Measurements from ENCODE around the gene PDHX. TPM values are rescaled to one million over a fixed set of nuclear protein-coding genes. Genes with fewer than 3 reads are reported as not detected.

The PDHX gene
- total RNA-seq, 1 experiment from 2014 or later: 85.4 TPM

DNA sequence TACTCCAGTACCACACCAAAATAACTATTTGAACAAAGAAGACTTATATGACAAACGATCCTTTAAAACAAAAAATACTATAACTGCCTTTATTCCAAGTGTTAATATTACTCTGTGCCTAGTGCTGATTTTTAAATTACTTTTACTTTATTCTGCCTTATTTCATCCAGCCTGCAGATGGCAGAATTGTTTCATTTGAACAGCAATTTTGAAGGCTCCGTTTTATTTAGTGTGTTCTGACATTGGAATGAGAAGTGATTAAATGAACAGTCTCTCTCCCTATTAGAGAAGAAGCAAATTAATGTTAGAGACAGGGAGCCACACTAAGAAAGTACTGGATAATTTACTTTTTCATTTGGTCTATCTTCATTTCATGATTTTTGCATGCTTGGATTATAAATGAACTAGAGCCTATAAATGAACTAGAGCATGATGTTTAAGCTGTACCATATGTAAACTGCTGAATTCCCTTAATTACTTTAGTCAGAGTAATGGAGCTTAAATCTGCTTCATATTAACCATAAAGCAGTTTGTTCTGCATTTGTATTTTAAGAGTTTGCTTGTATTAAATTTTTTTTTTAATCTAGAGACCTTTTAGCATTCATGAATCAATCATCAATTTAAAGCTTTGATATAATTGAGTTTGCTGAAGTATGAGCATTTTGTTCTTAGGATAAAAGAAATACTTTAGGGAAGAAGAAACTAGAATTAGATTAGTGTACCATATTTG, 9.8 kb downstream of the PDHX start:
- Mint-ChIP-seq H3K27ac (ENCODE audit: unreplicated experiment) (no peak overlapping the region), H3K4me3 (ENCODE audit: unreplicated experiment) (no peak overlapping the region), H3K36me3 (ENCODE audit: insufficient read depth, unreplicated experiment) (peaks cover 2% of the 10 kb centered on the region), H3K9me3 (ENCODE audit: unreplicated experiment) (no peaks in the 10 kb centered on the region), H3K27me3 (ENCODE audit: insufficient read depth, unreplicated experiment) (no peaks in the 10 kb centered on the region), H3K4me1 (ENCODE audit: low read depth, unreplicated experiment) (peaks cover 41% of the 10 kb centered on the region)
- intact Hi-C loops (cut with micrococcal nuclease; ENCODE audit: unreplicated experiment): loop anchor here (1.0 to 5.0 kb wide), 5 partner anchors 211 to 561 kb away; partner anchors contain the start of gene CD44
- DNase-seq: peak in 1 of 2 experiments; percentile 47
- Histone ChIP-seq H3K27me3 (replicated peaks; ENCODE audit: control insufficient read depth, insufficient read depth, low read length) (no peaks in the 10 kb centered on the region), H3K4me3 (ENCODE audit: low read depth, low read length) (no peak overlapping the region), H3K4me1 (peaks cover 50% of the 10 kb centered on the region), H3K36me3 (ENCODE audit: control insufficient read depth, insufficient read depth, low read length) (no peaks in the 10 kb centered on the region), H3K9me3 (no peaks in the 10 kb centered on the region)
- BruUV-seq (replicated peaks): no TSS peak
- ChIA-PET CTCF (interaction anchor here (0.6 to 1.8 kb wide), 3 partner anchors 189 to 466 kb away, joined by 3 to 6 read pairs (median 5); no protein-coding TSS in a partner anchor), POLR2A (no interaction called here)
- TF ChIP-seq, protein P1, sequence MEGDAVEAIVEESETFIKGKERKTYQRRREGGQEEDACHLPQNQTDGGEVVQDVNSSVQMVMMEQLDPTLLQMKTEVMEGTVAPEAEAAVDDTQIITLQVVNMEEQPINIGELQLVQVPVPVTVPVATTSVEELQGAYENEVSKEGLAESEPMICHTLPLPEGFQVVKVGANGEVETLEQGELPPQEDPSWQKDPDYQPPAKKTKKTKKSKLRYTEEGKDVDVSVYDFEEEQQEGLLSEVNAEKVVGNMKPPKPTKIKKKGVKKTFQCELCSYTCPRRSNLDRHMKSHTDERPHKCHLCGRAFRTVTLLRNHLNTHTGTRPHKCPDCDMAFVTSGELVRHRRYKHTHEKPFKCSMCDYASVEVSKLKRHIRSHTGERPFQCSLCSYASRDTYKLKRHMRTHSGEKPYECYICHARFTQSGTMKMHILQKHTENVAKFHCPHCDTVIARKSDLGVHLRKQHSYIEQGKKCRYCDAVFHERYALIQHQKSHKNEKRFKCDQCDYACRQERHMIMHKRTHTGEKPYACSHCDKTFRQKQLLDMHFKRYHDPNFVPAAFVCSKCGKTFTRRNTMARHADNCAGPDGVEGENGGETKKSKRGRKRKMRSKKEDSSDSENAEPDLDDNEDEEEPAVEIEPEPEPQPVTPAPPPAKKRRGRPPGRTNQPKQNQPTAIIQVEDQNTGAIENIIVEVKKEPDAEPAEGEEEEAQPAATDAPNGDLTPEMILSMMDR (IDR thresholded peaks at IDR 0.05; ENCODE audit: insufficient read depth in 1 of 2, low read depth in 1 of 2, low read length in 1 of 2, severe bottlenecking in 1 of 2, unreplicated experiment in 1 of 2): peak; percentile 51 to 73

DNA sequence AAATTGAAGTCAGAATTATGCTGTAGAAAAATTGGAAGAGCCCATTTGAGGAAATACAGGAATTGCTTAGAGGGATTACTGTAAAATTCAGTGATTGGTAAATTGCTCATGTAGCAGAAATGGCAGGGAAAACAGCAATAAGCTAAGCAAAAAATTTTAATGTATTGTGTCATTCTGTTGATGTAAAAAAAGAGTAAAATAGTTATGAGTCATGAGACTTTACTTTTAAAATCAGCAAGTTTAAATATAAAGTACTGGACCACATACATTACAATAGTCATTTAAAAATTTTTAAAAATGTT, 10.4 kb downstream of the PDHX start:
- BruUV-seq (replicated peaks): no TSS peak
- Histone ChIP-seq H3K36me3 (ENCODE audit: control insufficient read depth, insufficient read depth, low read length) (no peaks in the 10 kb centered on the region), H3K4me1 (peaks cover 50% of the 10 kb centered on the region), H3K9me3 (no peaks in the 10 kb centered on the region), H3K4me3 (ENCODE audit: low read depth, low read length) (no peak overlapping the region), H3K27me3 (replicated peaks; ENCODE audit: control insufficient read depth, insufficient read depth, low read length) (no peaks in the 10 kb centered on the region)
- intact Hi-C loops (cut with micrococcal nuclease; ENCODE audit: unreplicated experiment): loop anchor here (1.0 to 5.0 kb wide), 5 partner anchors 211 to 561 kb away; partner anchors contain the start of gene CD44
- TF ChIP-seq, protein P1 (IDR thresholded peaks at IDR 0.05; ENCODE audit: insufficient read depth in 1 of 2, low read depth in 1 of 2, low read length in 1 of 2, severe bottlenecking in 1 of 2, unreplicated experiment in 1 of 2): no peak
- Mint-ChIP-seq H3K36me3 (ENCODE audit: insufficient read depth, unreplicated experiment) (no peaks in the 10 kb centered on the region), H3K4me3 (ENCODE audit: unreplicated experiment) (no peak overlapping the region), H3K27me3 (ENCODE audit: insufficient read depth, unreplicated experiment) (no peaks in the 10 kb centered on the region), H3K9me3 (ENCODE audit: unreplicated experiment) (no peaks in the 10 kb centered on the region), H3K27ac (ENCODE audit: unreplicated experiment) (no peak overlapping the region), H3K4me1 (ENCODE audit: low read depth, unreplicated experiment) (peaks cover 41% of the 10 kb centered on the region)
- DNase-seq: no peak
- ChIA-PET POLR2A (no interaction called here), CTCF (interaction anchor here (0.6 to 1.8 kb wide), 3 partner anchors 188 to 465 kb away, joined by 3 to 6 read pairs (median 5); no protein-coding TSS in a partner anchor)

DNA sequence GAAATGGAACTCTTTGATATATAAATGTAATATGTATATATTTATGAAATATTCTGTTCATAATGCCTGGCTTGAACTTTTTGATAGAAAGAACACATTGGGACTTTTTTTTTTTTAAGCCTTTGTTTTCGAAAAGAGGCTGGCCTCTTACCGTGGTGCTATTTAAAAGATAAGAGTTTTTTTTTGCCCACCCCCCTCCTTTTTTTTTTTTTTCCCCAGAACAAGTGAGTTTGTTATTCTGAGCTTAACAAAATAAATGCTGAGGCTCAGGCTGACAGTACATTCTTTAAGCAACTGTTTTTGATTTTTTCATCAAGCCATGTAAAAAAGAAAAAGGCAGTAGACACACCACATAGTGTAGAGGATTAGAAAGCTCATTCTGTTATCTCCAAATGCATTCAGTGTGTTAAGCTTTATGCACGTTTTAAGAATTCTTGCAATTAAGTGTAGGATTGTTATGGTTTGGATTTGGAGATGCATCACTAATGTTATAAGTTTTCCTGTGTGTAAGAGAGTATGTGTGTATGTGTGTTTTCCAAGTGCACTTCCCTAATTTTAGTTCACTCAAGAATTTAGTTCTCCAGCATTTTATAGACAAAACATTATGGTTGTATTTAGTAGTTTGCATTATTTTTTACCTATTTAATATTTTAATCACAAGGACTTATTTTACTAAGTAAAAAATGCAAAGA, 12.0 kb downstream of the PDHX start:
- POLR2A ChIA-PET: interaction anchor here (0.6 kb wide), 1 partner anchor 81 kb away, joined by 5 read pairs; no protein-coding TSS in a partner anchor

More for the DNA sequence above, 12.0 kb downstream of the PDHX start:
- DNase-seq: no peak
- CTCF ChIA-PET: interaction anchor here (0.7 kb wide), 1 partner anchor 211 kb away, joined by 3 read pairs; no protein-coding TSS in a partner anchor
- Histone ChIP-seq H3K36me3 (ENCODE audit: control insufficient read depth, insufficient read depth, low read length) (no peaks in the 10 kb centered on the region), H3K4me3 (ENCODE audit: low read depth, low read length) (no peak overlapping the region), H3K9me3 (no peaks in the 10 kb centered on the region), H3K4me1 (peaks cover 50% of the 10 kb centered on the region), H3K27me3 (replicated peaks; ENCODE audit: control insufficient read depth, insufficient read depth, low read length) (no peaks in the 10 kb centered on the region)
- Mint-ChIP-seq H3K27ac (ENCODE audit: unreplicated experiment) (peak overlapping the region; percentile 37), H3K27me3 (ENCODE audit: insufficient read depth, unreplicated experiment) (no peaks in the 10 kb centered on the region), H3K4me3 (ENCODE audit: unreplicated experiment) (peak overlapping the region; percentile 44), H3K4me1 (ENCODE audit: low read depth, unreplicated experiment) (peaks cover 41% of the 10 kb centered on the region), H3K9me3 (ENCODE audit: unreplicated experiment) (no peaks in the 10 kb centered on the region), H3K36me3 (ENCODE audit: insufficient read depth, unreplicated experiment) (peaks cover 12% of the 10 kb centered on the region)
- BruUV-seq (replicated peaks): no TSS peak
- intact Hi-C loops (cut with micrococcal nuclease; ENCODE audit: unreplicated experiment): loop anchor here (5.0 kb wide), 2 partner anchors 209 to 559 kb away; partner anchors contain the start of gene CD44
- TF ChIP-seq, protein P1 (IDR thresholded peaks at IDR 0.05; ENCODE audit: insufficient read depth in 1 of 2, low read depth in 1 of 2, low read length in 1 of 2, severe bottlenecking in 1 of 2, unreplicated experiment in 1 of 2): no peak

All from Caco-2 (cell line).